Lower lobe of right lung (tissue), 2 donors: ENCODE data around the gene RIPOR3. TPM values are rescaled to one million over a fixed set of nuclear protein-coding genes. Genes with fewer than 3 reads are reported as not detected.
"Not testable (repeated sequence)": the region's sequence is repeated elsewhere in the genome, so short reads cannot be mapped to it uniquely, and the experiment has no call there.

Experiments
- ATAC-seq, 2 donors: fragments of 200-7000 bp; cut with Tn5 transposase; one replicate each; pipeline ENCODE4 v1.9.1; 2020 to 2022; ENCODE audit warnings: mild to moderate bottlenecking in 2 of 2, moderate library complexity in 2 of 2
- DNase-seq: peaks from one replicate; pipeline ENCODE4 v3.0.0-alpha.2; 2020
- H3K27ac ChIP-seq: fragments of 200-600 bp; one replicate; pipeline ENCODE4 v1.8.0; 2022
- H3K27me3 ChIP-seq: fragments of 200-600 bp; one replicate; pipeline ENCODE4 v1.8.0; 2022; ENCODE audit warnings: low read depth
- H3K36me3 ChIP-seq: fragments of 200-600 bp; one replicate; pipeline ENCODE4 v1.8.0; 2022; ENCODE audit warnings: mild to moderate bottlenecking
- H3K4me1 ChIP-seq: fragments of 200-600 bp; one replicate; pipeline ENCODE4 v1.8.0; 2022
- H3K4me3 ChIP-seq: fragments of 200-600 bp; one replicate; pipeline ENCODE4 v1.8.0; 2022; ENCODE audit warnings: mild to moderate bottlenecking
- H3K9me3 ChIP-seq: fragments of 200-600 bp; one replicate; pipeline ENCODE4 v1.8.0; 2022
- intact Hi-C: fragments of 100-400 bp; cut with DNase I; formaldehyde crosslinking; loops from one replicate; pipeline ENCODE4 v1.11.0; 2022
- total RNA-seq: library from RNA; stranded (reverse); fragmentation: NEBNext Ultra II Directional; extraction: Animal tissue kit (Norgen Biotek cat#: 25700); gene quantifications from one replicate; pipeline ENCODE4 v1.2.1, GENCODE V29; 2021
- TF ChIP-seq, protein P1 (sequence below): fragments of 200-600 bp; IDR thresholded peaks from one replicate; pipeline ENCODE4 v1.8.0; 2022; ENCODE audit warnings: antibody characterized with exemption, mild to moderate bottlenecking
- donor health status: DM: no; HTN: yes; CAD: no; lungs with severe emphysema.

The RIPOR3 gene
- total RNA-seq, 1 donor from 2014 or later, result 11.0 TPM

DNA sequence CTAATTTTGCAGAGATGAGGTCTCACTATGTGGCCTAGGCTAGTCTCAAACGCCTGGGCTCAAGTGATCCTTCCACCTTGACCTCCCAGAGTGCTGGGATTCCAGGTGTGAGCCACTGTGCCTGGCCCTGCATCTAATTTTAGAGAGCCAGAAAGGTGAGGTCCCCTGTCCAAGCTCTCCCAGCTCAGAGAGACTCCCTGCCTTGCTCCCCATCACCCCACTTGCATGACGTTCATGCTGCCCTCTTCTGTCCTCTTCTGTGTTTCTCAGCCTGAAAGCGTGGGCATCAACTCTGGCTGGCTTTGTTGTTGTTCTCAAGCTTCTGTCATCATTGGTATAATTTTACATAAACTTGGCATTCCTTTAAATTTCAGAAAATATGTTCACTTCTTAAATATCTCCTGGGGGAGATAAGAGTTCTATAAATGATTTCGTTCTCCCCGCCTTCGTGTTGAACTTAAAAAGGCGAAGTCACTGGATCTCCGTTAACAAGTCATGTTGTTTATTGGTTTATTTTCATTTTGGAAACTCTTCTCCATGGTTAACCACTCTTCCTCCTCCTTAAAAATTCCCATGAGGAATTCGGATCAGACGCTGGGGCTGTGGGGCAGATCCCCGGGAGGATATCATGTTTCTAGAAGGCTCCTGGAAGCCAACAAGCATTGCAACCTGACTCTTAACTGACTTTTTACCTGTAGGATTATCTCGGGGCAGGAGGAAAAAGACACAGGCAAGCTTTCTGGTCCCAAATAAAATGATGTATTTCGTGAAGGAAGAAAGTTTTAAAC is 26.8 kb upstream of the RIPOR3 start:
- TF ChIP-seq, protein P1, sequence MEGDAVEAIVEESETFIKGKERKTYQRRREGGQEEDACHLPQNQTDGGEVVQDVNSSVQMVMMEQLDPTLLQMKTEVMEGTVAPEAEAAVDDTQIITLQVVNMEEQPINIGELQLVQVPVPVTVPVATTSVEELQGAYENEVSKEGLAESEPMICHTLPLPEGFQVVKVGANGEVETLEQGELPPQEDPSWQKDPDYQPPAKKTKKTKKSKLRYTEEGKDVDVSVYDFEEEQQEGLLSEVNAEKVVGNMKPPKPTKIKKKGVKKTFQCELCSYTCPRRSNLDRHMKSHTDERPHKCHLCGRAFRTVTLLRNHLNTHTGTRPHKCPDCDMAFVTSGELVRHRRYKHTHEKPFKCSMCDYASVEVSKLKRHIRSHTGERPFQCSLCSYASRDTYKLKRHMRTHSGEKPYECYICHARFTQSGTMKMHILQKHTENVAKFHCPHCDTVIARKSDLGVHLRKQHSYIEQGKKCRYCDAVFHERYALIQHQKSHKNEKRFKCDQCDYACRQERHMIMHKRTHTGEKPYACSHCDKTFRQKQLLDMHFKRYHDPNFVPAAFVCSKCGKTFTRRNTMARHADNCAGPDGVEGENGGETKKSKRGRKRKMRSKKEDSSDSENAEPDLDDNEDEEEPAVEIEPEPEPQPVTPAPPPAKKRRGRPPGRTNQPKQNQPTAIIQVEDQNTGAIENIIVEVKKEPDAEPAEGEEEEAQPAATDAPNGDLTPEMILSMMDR, result no peak
- Histone ChIP-seq H3K4me1 (no peaks in the 10 kb centered on the region), H3K36me3 (no peaks in the 10 kb centered on the region), H3K27ac (no peak overlapping the region), H3K9me3 (no peaks in the 10 kb centered on the region), H3K4me3 (no peak overlapping the region), H3K27me3 (no peaks in the 10 kb centered on the region)
- intact Hi-C loops, result no loop called here
- ATAC-seq (no peak), DNase-seq (no peak)

DNA sequence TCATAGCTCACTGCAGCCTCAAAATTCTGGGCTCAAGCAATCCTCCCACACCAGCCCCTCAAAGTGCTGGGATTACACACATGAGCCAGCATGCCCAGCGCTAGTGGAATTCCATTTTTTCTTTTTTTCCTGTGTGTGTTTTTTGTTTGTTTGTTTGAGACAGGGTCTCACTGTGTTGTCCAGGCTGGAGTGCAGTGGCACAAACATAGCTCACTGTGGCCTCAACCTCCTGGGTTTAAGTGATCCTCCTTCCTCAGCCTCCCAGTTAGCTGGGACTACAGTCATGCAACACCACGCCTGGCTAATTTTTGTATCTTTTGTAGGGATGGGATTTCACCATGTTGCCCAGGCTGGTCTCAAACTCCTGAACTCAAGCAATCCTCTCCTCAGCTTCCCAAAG is 26.0 kb upstream of the RIPOR3 start:
- TF ChIP-seq, protein P1, result no peak
- intact Hi-C loops, result no loop called here
- Histone ChIP-seq H3K9me3 (no peaks in the 10 kb centered on the region), H3K4me1 (no peaks in the 10 kb centered on the region), H3K27me3 (no peaks in the 10 kb centered on the region), H3K27ac (no peak overlapping the region), H3K36me3 (no peaks in the 10 kb centered on the region), H3K4me3 (no peak overlapping the region)
- ATAC-seq (no peak), DNase-seq (no peak)

DNA sequence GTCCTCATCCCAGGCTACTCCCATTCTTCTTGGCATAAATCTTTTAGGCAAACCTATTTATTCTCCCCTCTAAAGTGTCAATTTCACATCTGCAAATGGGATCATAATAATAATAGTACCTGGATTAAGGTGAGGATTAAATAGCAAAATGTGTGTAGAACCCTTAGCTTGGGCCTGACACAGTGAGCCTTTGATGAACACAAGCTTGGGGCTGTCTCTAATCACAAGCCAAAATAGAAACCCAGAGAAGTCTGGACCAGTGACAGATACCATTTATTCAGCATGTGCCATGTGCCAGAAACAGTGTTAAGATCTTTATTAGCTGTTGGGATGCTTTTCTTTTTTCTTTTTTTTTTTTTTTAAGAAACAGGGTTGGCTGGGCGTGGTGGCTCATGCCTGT is 25.2 kb upstream of the RIPOR3 start:
- no peaks in the 10 kb centered on the region for H3K27me3 ChIP-seq
- H3K4me1 ChIP-seq, result no peaks in the 10 kb centered on the region
- H3K27ac ChIP-seq, result no peak overlapping the region
- no peaks in the 10 kb centered on the region for H3K36me3 ChIP-seq
- DNase-seq (no peak), ATAC-seq (no peak)
- H3K4me3 ChIP-seq, result no peak overlapping the region
- no peaks in the 10 kb centered on the region for H3K9me3 ChIP-seq
- intact Hi-C loops, result no loop called here
- TF ChIP-seq, protein P1, result no peak

DNA sequence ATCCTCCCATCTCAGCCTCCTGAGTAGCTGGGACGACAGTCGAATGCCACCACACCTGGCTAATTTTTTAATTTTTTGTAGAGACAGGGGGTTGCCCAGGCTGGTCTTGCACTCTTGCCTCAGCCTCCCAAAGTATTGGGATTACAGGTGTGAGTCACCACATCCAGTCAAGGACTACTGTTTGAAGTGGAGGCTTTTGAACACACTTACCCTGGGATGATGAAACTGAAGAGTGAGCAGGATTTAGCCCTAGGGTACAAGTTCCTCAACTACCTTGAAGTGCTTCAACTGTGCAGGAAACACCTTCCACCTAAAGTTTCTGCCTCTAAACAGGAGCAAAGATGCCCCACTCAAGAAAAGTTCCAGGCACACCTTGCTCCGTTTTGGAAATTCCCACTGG is 24.4 kb upstream of the RIPOR3 start:
- DNase-seq (no peak), ATAC-seq (peak; percentile 76 to 82)
- peaks cover 8% of the 10 kb centered on the region for H3K4me1 ChIP-seq
- no peaks in the 10 kb centered on the region for H3K27me3 ChIP-seq
- TF ChIP-seq, protein P1, result no peak
- no peaks in the 10 kb centered on the region for H3K9me3 ChIP-seq
- no peak overlapping the region for H3K27ac ChIP-seq
- no peaks in the 10 kb centered on the region for H3K36me3 ChIP-seq
- H3K4me3 ChIP-seq, result no peak overlapping the region
- intact Hi-C loops, result no loop called here

DNA sequence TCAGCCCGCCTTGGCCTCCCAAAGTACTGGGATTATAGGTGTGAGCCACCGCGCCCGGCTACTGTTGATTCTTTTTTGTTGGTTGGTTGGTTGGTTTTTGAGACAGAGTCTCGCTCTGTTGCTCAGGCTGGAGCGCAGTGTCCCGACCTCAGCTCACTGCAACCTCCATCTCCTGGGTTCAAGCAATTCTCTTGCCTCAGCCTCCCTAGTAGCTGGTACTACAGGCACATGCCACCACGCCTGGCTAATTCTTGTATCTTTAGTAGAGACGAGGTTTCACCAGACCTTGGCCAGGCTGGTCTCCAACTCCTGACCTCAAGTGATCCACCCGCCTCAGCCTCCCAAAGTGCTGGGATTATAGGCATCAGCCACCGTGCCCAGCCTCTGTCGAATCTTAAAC is 23.1 kb upstream of the RIPOR3 start:
- intact Hi-C loops, H3K36me3 ChIP-seq, DNase-seq, H3K4me3 ChIP-seq, H3K27ac ChIP-seq, ATAC-seq, H3K9me3 ChIP-seq, H3K27me3 ChIP-seq: not testable (repeated sequence)
- H3K4me1 ChIP-seq, result peaks cover 13% of the 10 kb centered on the region

DNA sequence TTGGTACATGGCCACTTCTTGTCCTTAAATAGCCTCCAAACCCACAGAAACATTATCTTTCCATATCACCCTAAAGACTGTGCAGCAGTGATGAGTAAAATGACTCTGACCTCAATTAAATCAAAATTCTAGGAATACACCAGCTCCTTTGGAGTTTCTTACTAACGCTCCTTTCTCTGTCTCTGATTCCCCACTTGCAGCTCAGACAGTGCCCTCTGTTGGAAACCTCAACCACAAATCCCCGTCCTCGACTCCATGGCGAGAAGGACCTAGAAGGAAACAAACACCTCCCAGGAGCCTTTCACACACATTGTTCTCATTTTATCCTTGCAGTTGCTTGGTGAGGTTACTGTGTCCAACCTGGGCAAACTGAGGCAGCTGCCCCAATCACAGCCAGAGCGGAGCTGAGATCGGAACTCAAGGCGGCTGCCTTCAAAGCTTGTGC is 22.3 kb upstream of the RIPOR3 start:
- H3K4me3 ChIP-seq, result no peak overlapping the region
- ATAC-seq, result no peak
- no peaks in the 10 kb centered on the region for H3K36me3 ChIP-seq
- H3K27ac ChIP-seq, result no peak overlapping the region
- peaks cover 13% of the 10 kb centered on the region for H3K4me1 ChIP-seq
- intact Hi-C loops, result no loop called here
- TF ChIP-seq, protein P1, result peak; percentile 40
- no peaks in the 10 kb centered on the region for H3K27me3 ChIP-seq
- DNase-seq, result no peak
- no peaks in the 10 kb centered on the region for H3K9me3 ChIP-seq
